NT2/D1 (cell line): ENCODE data around the gene MYOC.
"Not testable (repeated sequence)": the region's sequence is repeated elsewhere in the genome, so short reads cannot be mapped to it uniquely, and the experiment has no call there.

Experiments used
- DNase-seq: peaks from one replicate; pipeline ENCODE4 v3.0.0-alpha.2; 2011; ENCODE audit warnings: low read depth, low spot score
- H3K27me3 ChIP-seq: 2 replicates; pipeline ENCODE4 v1.6.0; 2011; ENCODE audit warnings: mild to moderate bottlenecking; ENCODE audit not compliant: insufficient read length, insufficient read depth
- H3K36me3 ChIP-seq: 2 replicates; pipeline ENCODE4 v1.6.1; 2011; ENCODE audit warnings: mild to moderate bottlenecking, low read length, mixed read lengths; ENCODE audit not compliant: insufficient read depth, insufficient read length
- H3K4me1 ChIP-seq: 2 replicates; pipeline ENCODE4 v1.5.1; 2011; ENCODE audit not compliant: insufficient read depth, insufficient read length
- H3K4me3 ChIP-seq: 2 replicates; pipeline ENCODE4 v1.5.1; 2011; ENCODE audit warnings: low read depth; ENCODE audit not compliant: insufficient read length
- H3K9ac ChIP-seq: 2 replicates; pipeline ENCODE4 v1.6.0; 2011; ENCODE audit warnings: low read depth; ENCODE audit not compliant: insufficient read length
- H3K9me3 ChIP-seq: 2 replicates; pipeline ENCODE4 v1.5.1; 2011; ENCODE audit warnings: mild to moderate bottlenecking, low read length; ENCODE audit not compliant: insufficient read depth
- SUZ12 ChIP-seq: IDR thresholded peaks from 2 replicates; pipeline ENCODE4 v1.6.1; 2011; ENCODE audit not compliant: insufficient read length, insufficient read depth; ENCODE audit errors: extremely low read depth
- YY1 ChIP-seq: IDR thresholded peaks from 2 replicates; pipeline ENCODE4 v1.6.1; 2011; ENCODE audit not compliant: insufficient read length, insufficient read depth
- ZNF274 ChIP-seq: IDR thresholded peaks from 2 replicates; pipeline ENCODE4 v1.6.1; 2011; ENCODE audit warnings: mild to moderate bottlenecking, low read depth, low read length

The MYOC gene

GRCh38 chr1:171661076-171661650 lies 8.7 kb upstream of the MYOC start:
- Histone ChIP-seq H3K9ac (no peak overlapping the region), H3K4me3 (no peak overlapping the region), H3K36me3 (no peaks in the 10 kb centered on the region), H3K27me3 (no peaks in the 10 kb centered on the region), H3K4me1 (peaks cover 3% of the 10 kb centered on the region), H3K9me3 (no peaks in the 10 kb centered on the region)
- DNase-seq = no peak
- TF ChIP-seq SUZ12 (no peak), YY1 (no peak), ZNF274 (no peak)

GRCh38 chr1:171656206-171656605 lies 3.7 kb upstream of the MYOC start:
- H3K36me3 ChIP-seq, H3K4me1 ChIP-seq, H3K9ac ChIP-seq, H3K9me3 ChIP-seq, H3K27me3 ChIP-seq, DNase-seq, H3K4me3 ChIP-seq: not testable (repeated sequence)

- H3K27me3 ChIP-seq = no peaks in the 10 kb centered on the region
- no peak overlapping the region for H3K4me3 ChIP-seq
- H3K4me1 ChIP-seq = peaks cover 8% of the 10 kb centered on the region
- DNase-seq = no peak
- no peaks in the 10 kb centered on the region for H3K36me3 ChIP-seq
- no peaks in the 10 kb centered on the region for H3K9me3 ChIP-seq
- no peak overlapping the region for H3K9ac ChIP-seq
- TF ChIP-seq ZNF274 = no peak
- TF ChIP-seq YY1 = no peak
- no peak for TF ChIP-seq SUZ12
These were observed 3.2 kb upstream of the MYOC start for GRCh38 chr1:171655746-171656116.

- Histone ChIP-seq H3K9me3 (no peaks in the 10 kb centered on the region), H3K27me3 (no peaks in the 10 kb centered on the region), H3K4me3 (no peak overlapping the region), H3K9ac (no peak overlapping the region), H3K4me1 (peaks cover 8% of the 10 kb centered on the region), H3K36me3 (no peaks in the 10 kb centered on the region)
- DNase-seq = peak; percentile 80
- no peak for TF ChIP-seq YY1
- no peak for TF ChIP-seq SUZ12
These were observed 2.7 kb upstream of the MYOC start for GRCh38 chr1:171654942-171655745.

- TF ChIP-seq SUZ12 (no peak), ZNF274 (no peak), YY1 (no peak)
- Histone ChIP-seq H3K9me3 (no peaks in the 10 kb centered on the region), H3K4me3 (no peak overlapping the region), H3K27me3 (no peaks in the 10 kb centered on the region), H3K9ac (peak overlapping the region; percentile 1), H3K36me3 (no peaks in the 10 kb centered on the region), H3K4me1 (peaks cover 8% of the 10 kb centered on the region)
- DNase-seq = no peak
These were observed 1.9 kb upstream of the MYOC start for GRCh38 chr1:171654201-171654941.

GRCh38 chr1:171653796-171654195 lies 1.3 kb upstream of the MYOC start:
- no peak overlapping the region for H3K9ac ChIP-seq
- H3K27me3 ChIP-seq = no peaks in the 10 kb centered on the region
- peaks cover 8% of the 10 kb centered on the region for H3K4me1 ChIP-seq
- TF ChIP-seq ZNF274 = no peak
- no peak for TF ChIP-seq YY1
- no peak for TF ChIP-seq SUZ12
- no peak overlapping the region for H3K4me3 ChIP-seq
- no peaks in the 10 kb centered on the region for H3K9me3 ChIP-seq
- DNase-seq = no peak
- H3K36me3 ChIP-seq = no peaks in the 10 kb centered on the region

GRCh38 chr1:171646249-171646560 lies 6.3 kb downstream of the MYOC start:
- no peak for TF ChIP-seq ZNF274
- no peak for TF ChIP-seq SUZ12
- no peak for TF ChIP-seq YY1
- peaks cover 8% of the 10 kb centered on the region for H3K4me1 ChIP-seq
- no peak overlapping the region for H3K9ac ChIP-seq
- no peaks in the 10 kb centered on the region for H3K27me3 ChIP-seq
- H3K36me3 ChIP-seq = no peaks in the 10 kb centered on the region
- no peak for DNase-seq
- no peak overlapping the region for H3K4me3 ChIP-seq
- no peaks in the 10 kb centered on the region for H3K9me3 ChIP-seq
